HG02623 (cell line): ENCODE results near the gene COASY.
"Not testable (repeated sequence)": the region's sequence is repeated elsewhere in the genome, so short reads cannot be mapped to it uniquely, and the experiment has no call there.

ENCODE experiments used
- ATAC-seq: cut with Tn5 transposase; IDR thresholded peaks from one replicate; pipeline ENCODE4 v1.9.1; 2021; ENCODE audit warnings: moderate library complexity; ENCODE audit not compliant: unreplicated experiment

COASY gene

GRCh38 chr17:42531455-42532354 lies 30.2 kb upstream of the COASY start:
- no peak for ATAC-seq

- no peak for ATAC-seq
Measured at GRCh38 chr17:42535155-42536047, 26.5 kb upstream of the COASY start.

DNA sequence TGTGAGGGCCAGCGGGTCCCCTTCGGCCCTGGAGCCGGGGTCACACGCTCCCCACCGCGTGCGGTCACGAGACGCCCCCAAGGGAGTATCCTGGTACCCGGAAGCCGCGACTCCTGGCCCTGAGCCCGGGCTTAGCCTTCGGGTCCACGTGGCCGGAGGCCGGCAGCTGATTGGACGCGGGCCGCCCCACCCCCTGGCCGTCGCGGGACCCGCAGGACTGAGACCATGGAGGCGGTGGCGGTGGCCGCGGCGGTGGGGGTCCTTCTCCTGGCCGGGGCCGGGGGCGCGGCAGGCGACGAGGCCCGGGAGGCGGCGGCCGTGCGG lies 25.9 kb upstream of the COASY start, which contains the start of gene NAGLU:
Gene NAGLU, plus strand, starts transcription at position 194 of the 324 bp plus-strand sequence. Its CDS starts 32 bp downstream, at position 226.
- ATAC-seq: peak; percentile 84

DNA sequence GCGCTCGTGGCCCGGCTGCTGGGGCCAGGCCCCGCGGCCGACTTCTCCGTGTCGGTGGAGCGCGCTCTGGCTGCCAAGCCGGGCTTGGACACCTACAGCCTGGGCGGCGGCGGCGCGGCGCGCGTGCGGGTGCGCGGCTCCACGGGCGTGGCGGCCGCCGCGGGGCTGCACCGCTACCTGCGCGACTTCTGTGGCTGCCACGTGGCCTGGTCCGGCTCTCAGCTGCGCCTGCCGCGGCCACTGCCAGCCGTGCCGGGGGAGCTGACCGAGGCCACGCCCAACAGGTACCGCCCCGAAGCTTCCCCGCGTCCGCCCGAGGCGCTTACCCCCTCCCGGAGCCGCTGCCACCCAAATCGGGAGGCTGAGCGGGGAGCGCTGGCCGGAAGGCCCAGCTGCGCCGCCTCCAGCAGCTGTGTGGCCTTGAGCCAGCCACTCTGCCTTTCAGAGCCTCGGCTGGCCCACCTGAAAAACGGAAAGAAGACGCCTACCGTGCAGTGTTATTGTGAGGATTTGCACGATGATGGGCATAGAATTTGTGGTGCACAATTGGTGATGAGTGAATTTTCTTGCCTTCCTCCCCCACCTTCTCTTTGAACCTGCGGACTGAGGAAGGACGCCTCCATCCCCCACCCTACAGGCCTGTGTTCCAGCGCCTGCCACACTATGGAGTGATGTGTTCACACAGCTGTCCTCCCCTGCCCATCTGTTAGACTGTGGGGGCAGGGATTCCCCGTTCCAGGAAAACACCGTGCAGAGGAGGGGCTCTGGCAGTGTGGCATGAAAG lies 25.4 kb upstream of the COASY start:
- peak; percentile 49 for ATAC-seq

DNA sequence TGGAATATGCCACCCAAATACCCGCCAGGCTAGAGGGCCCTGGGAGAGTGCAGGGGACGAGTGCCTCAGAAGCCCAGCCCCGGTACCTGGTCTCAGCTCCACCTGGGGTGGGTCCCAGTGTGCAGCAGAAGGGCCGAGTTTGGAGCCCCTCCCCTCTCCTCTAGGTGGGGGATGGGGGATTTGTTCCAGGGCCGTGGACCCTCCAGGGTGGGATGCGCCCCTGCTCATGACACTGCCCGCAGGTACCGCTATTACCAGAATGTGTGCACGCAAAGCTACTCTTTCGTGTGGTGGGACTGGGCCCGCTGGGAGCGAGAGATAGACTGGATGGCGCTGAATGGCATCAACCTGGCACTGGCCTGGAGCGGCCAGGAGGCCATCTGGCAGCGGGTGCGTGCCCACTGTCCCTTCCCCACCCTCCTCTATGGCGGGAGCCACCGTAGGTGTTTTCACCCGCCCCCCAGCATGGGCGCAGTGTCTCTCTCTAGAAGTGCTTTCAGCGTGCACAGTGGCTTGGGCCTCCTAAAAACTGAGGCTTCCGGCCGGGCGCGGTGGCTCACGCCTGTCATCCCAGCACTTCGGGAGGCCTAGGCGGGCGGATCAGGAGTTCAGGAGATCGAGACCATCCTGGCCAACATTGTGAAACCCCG lies 24.7 kb upstream of the COASY start:
- ATAC-seq: no peak

- no peak for ATAC-seq
Measured at GRCh38 chr17:42537826-42538451, 24.0 kb upstream of the COASY start.

- no peak for ATAC-seq
Measured at GRCh38 chr17:42538482-42538881, 23.5 kb upstream of the COASY start.

DNA sequence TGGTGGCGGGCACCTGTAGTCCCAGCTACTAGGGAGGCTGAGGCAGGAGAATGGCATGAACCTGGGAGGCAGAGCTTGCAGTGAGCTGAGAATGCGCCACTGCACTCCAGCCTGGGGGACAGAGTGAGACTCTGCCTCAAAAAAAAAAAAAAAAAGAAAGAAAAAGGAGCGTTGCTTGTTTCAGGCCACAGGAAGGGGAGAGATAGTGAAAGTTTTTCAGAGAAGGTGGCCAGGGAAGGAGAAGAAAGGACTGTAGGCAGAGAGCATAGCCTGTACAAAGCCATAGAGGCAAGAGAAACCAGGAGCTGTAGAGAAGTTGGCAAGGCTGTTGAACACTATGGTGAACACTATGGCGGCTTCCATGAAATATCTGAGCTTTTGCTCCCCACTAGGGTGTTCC lies 21.4 kb upstream of the COASY start:
- ATAC-seq: not testable (repeated sequence)

- ATAC-seq: no peak
Measured at GRCh38 chr17:42541041-42541833, 20.7 kb upstream of the COASY start.

GRCh38 chr17:42543190-42544079 lies 18.5 kb upstream of the COASY start:
- ATAC-seq: no peak

DNA sequence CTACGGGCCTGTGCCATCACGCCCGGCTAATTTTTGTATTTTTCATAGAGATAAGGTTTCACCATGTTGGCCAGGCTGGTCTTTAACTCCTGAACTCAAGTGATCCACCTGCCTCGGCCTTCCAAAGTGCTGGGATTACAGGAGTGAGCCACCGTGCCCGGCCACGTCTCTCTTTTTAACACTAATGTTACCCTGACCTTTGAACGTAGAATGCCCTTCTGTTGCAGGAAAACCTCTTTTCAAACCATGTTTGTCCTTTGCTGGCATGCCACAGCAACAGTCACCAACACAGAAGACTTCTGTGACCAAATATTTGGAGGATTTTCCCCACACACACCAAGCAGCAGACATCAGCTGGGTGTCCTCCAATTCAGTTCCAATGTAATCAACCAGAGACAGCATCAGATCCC lies 17.1 kb upstream of the COASY start:
- no peak for ATAC-seq

- ATAC-seq: not testable (repeated sequence)
Measured at GRCh38 chr17:42545755-42546505, 16.0 kb upstream of the COASY start.

DNA sequence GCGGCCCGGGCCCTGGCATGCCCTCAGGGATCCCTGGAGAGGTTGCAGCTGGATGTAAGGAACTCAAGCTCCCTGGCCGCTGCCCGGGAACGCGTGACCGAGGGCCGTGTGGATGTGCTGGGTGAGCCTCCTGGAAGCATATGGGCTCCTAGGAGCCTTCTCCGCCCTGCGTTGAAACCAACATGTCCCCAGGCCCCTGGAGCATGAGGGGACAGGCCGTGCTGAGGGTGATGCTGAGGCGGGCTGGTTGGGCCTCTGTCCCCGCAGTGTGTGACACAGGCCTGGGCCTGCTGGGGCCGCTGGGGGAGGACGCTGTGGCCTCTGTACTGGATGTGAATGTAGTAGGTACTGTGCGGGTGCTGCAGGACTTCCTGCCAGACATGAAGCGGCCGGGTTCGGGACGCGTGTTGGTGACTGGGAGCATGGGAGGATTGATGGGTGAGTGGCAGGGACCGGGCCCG lies 14.9 kb upstream of the COASY start:
- ATAC-seq: no peak

DNA sequence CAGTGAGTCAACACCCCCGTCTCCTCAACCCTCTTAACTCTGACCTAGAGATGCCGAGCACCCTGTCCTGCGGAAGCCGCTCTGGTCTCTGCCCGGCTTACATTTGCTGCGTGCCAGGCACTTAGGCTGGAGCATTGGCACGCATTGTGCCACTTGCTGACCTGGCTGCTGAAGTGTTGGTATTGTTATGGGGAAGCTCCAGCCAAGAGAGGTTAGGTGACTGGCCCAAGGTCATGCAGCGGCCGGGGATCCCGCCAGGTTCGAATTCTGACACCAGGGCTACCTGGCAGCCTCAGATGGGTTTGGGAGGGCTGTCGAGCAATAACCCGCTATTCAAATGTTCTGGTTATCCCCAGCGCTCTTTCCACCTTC lies 14.3 kb upstream of the COASY start:
- ATAC-seq: no peak

- peak; percentile 57 for ATAC-seq
Measured at GRCh38 chr17:42548070-42548837, 13.7 kb upstream of the COASY start.

DNA sequence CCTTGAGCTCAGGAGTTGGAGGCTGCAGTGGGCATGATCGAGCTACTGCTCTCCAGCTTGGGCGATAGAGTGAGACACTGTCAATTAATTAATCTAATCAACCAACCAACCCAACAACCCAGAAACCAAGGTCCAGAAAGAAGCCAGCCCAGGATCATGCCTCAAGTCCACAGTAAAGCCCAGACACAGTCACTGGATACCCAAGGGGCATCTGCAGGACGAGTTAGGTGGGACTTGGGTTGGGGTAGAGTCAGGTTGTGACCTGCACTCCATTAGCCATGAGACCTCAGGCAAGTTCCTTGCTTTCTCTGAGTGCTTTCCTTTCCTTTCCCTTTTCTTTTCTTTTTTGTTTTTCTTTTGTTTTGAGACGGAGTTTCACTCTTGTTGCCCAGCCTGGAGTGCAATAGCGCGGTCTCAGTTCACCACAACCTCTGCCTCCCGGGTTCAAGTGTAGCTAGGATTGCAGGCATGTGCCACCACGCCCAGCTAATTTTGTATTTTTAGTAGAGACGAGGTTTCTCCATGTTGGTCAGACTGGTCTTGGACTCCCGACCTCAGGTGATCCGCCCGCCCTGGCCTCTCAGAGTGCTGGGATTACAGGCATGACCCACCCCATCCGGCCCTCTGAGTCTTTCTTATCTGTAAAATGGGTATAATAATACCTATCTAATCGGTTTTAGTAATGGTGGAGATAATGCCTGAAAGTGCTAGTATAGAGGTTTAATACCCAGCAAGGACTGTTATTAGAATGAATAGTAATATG lies 12.8 kb upstream of the COASY start:
- ATAC-seq: no peak
